ENCODE results near the gene PACRG. TPM values are rescaled to one million over a fixed set of nuclear protein-coding genes. Genes with fewer than 3 reads are reported as not detected.

The PACRG gene
- total and polyA plus RNA-seq, 2 experiments from 2014 or later = 0.83 to 3.7 TPM

GRCh38 chr6:163255265-163255664, 527.5 kb downstream of the PACRG start:
- no peak overlapping the region for H3K27ac ChIP-seq
- no peak overlapping the region for H3K4me3 ChIP-seq
- no peaks in the 10 kb centered on the region for H3K27me3 ChIP-seq
- DNase-seq (ENCODE audit: low read depth in 1 of 2, low spot score in 1 of 2) = no peak
- H3K36me3 ChIP-seq = no peaks in the 10 kb centered on the region
- H3K9me3 ChIP-seq (ENCODE audit: low read depth) = no peaks in the 10 kb centered on the region
- H3K4me1 ChIP-seq (ENCODE audit: low read depth) = peaks cover 10% of the 10 kb centered on the region
- no peak for TF ChIP-seq CTCF (IDR thresholded peaks at IDR 0.05; ENCODE audit: low read depth, low read length)

DNA sequence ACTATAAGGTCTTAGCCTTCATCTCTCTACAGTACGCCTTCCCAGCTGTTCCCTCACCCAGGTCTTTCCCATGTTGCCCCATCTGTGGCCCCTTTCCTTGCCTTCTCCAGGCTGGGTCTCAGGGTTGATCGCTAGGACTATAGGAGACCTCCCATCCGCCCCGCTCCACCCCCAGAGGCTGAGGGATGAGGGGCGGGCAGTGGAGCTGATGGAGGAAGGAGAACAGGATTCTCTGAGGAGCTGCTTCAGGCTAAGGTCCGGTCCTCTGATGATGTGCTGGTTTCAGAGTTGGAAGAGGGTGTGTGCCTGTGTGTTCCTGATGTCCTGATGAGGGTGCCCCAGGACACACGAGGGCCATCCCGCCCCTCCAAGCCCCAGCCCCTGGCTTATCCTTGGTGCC, 531.9 kb downstream of the PACRG start:
- Histone ChIP-seq H3K36me3 (no peaks in the 10 kb centered on the region), H3K27ac (no peak overlapping the region), H3K9me3 (ENCODE audit: low read depth) (no peaks in the 10 kb centered on the region), H3K4me1 (ENCODE audit: low read depth) (peaks cover 19% of the 10 kb centered on the region), H3K4me3 (no peak overlapping the region), H3K27me3 (no peaks in the 10 kb centered on the region)
- no peak for TF ChIP-seq CTCF (IDR thresholded peaks at IDR 0.05; ENCODE audit: low read depth, low read length)
- DNase-seq (ENCODE audit: low read depth in 1 of 2, low spot score in 1 of 2) = no peak

DNA sequence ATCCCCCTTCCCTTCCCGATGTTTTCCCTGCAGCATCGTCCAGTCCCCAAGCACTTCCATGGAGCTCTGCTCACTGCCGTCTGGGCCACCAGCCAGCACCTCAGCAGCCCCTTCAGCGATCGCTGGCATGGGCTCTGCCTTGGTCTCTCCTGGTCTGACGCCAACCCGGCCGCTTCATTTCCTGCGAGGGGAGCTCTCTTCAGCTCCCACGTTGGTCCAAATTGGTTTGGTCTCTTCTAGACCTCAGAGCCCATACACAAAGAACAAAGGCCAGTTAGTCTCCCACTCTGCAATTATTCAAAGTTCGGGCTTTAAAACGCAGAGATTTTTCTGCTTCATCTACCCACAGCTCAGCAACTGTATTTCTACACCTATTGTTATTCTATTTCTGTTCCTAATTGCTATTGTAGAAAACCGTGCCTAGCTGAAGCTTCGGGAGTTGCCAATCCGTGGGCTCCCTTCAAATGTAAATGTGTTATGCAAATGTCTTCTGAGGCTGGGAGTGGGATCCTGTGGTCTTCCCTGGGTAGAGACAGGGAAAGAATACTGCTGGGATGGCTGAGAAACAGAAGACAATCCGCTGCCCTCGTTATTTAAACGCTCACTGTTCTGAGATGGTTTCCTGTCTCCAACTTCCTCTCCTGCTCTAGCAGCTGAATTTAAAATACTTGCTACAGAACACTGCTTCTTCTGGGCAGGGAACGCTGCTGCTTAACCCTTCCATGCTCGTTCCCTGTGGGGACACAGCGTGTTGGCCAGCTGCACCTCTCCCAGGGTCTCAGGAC, 532.5 kb downstream of the PACRG start:
- no peaks in the 10 kb centered on the region for H3K9me3 ChIP-seq (ENCODE audit: low read depth)
- TF ChIP-seq CTCF (IDR thresholded peaks at IDR 0.05; ENCODE audit: low read depth, low read length) = no peak
- no peak overlapping the region for H3K4me3 ChIP-seq
- no peaks in the 10 kb centered on the region for H3K27me3 ChIP-seq
- peak overlapping the region; percentile 6 for H3K27ac ChIP-seq
- peaks cover 23% of the 10 kb centered on the region for H3K4me1 ChIP-seq (ENCODE audit: low read depth)
- H3K36me3 ChIP-seq = no peaks in the 10 kb centered on the region
- peak; percentile 35 to 65 for DNase-seq (ENCODE audit: low read depth in 1 of 2, low spot score in 1 of 2)

- no peak overlapping the region for H3K4me3 ChIP-seq
- peak overlapping the region; percentile 6 for H3K27ac ChIP-seq
- DNase-seq (ENCODE audit: low read depth in 1 of 2, low spot score in 1 of 2) = no peak
- H3K4me1 ChIP-seq (ENCODE audit: low read depth) = peaks cover 23% of the 10 kb centered on the region
- no peaks in the 10 kb centered on the region for H3K36me3 ChIP-seq
- H3K9me3 ChIP-seq (ENCODE audit: low read depth) = no peaks in the 10 kb centered on the region
- no peaks in the 10 kb centered on the region for H3K27me3 ChIP-seq
- no peak for TF ChIP-seq CTCF (IDR thresholded peaks at IDR 0.05; ENCODE audit: low read depth, low read length)
Measured at GRCh38 chr6:163260911-163261310, 533.1 kb downstream of the PACRG start.

DNA sequence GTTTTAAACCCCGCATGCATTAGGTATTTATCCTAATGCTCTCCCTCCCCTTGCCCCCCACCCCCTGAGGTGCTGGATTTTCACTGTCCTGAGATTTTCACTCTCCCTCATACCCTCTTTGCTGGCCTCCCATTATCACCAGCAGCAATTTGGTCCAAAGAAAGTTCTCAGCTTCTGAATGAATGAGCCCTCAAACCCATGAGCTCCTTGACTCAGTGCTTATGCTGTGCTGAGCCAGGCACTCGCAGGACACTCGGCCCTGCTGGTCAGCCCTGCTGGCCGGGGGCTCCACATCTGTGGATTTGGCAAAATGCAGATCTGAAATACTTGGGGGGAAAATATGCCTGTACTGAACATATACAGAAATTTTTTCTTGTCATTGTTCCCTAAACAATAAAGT, 533.6 kb downstream of the PACRG start:
- Histone ChIP-seq H3K4me3 (no peak overlapping the region), H3K36me3 (no peaks in the 10 kb centered on the region)

More for the DNA sequence above, 533.6 kb downstream of the PACRG start:
- H3K4me1 ChIP-seq (ENCODE audit: low read depth) = peaks cover 23% of the 10 kb centered on the region
- DNase-seq (ENCODE audit: low read depth in 1 of 2, low spot score in 1 of 2) = no peak
- no peak overlapping the region for H3K27ac ChIP-seq
- TF ChIP-seq CTCF (IDR thresholded peaks at IDR 0.05; ENCODE audit: low read depth, low read length) = no peak
- no peaks in the 10 kb centered on the region for H3K9me3 ChIP-seq (ENCODE audit: low read depth)
- no peaks in the 10 kb centered on the region for H3K27me3 ChIP-seq

Measured in cardiac muscle cell (in vitro differentiated cells and primary cell).